HEK293T (cell line): ENCODE data around the gene SNX32.

ENCODE experiments used
- ARNT ChIP-seq: fragments of 450-650 bp; IDR thresholded peaks from 2 replicates; pipeline ENCODE4 v1.6.1; 2017; ENCODE audit warnings: mild to moderate bottlenecking
- BHLHE40 ChIP-seq: fragments of 450-650 bp; IDR thresholded peaks from 2 replicates; pipeline ENCODE4 v1.6.1; 2016; ENCODE audit warnings: mild to moderate bottlenecking, moderate library complexity, borderline replicate concordance
- CTBP1 ChIP-seq: fragments of 450-650 bp; IDR thresholded peaks from 2 replicates; pipeline ENCODE4 v1.6.1; 2016; ENCODE audit warnings: borderline replicate concordance
- ELF4 ChIP-seq: fragments of 450-650 bp; IDR thresholded peaks from 2 replicates; pipeline ENCODE4 v1.6.1; 2017; ENCODE audit warnings: antibody characterized with exemption
- FOXM1 ChIP-seq: fragments of 450-650 bp; IDR thresholded peaks from 2 replicates; pipeline ENCODE4 v1.6.1; 2017; ENCODE audit warnings: mild to moderate bottlenecking, borderline replicate concordance
- HDGF ChIP-seq: fragments of 450-650 bp; IDR thresholded peaks from 2 replicates; pipeline ENCODE4 v1.6.1; 2017; ENCODE audit warnings: antibody characterized with exemption, borderline replicate concordance
- L3MBTL2 ChIP-seq: fragments of 450-650 bp; conservative IDR thresholded peaks from 2 replicates; pipeline ENCODE4 v1.6.1; 2016; ENCODE audit warnings: mild to moderate bottlenecking
- LEF1 ChIP-seq: fragments of 450-650 bp; IDR thresholded peaks from 2 replicates; pipeline ENCODE4 v1.6.1; 2017; ENCODE audit warnings: mild to moderate bottlenecking, borderline replicate concordance
- NFRKB ChIP-seq: fragments of 450-650 bp; IDR thresholded peaks from 2 replicates; pipeline ENCODE4 v1.6.1; 2016; ENCODE audit warnings: mild to moderate bottlenecking, moderate library complexity
- SP1 ChIP-seq: fragments of 450-650 bp; IDR thresholded peaks from 2 replicates; pipeline ENCODE4 v1.6.1; 2017
- SUZ12 ChIP-seq: fragments of 450-650 bp; IDR thresholded peaks from 2 replicates; pipeline ENCODE4 v1.6.1; 2016; ENCODE audit warnings: mild to moderate bottlenecking
- TARDBP ChIP-seq: fragments of 450-650 bp; IDR thresholded peaks from 2 replicates; pipeline ENCODE4 v1.6.1; 2016
- ZNF384 ChIP-seq: fragments of 450-650 bp; IDR thresholded peaks from 2 replicates; pipeline ENCODE4 v1.6.1; 2016
- TF ChIP-seq, protein P1 (sequence below): fragments of 450-650 bp; IDR thresholded peaks from 2 replicates; pipeline ENCODE4 v1.6.1; 2016

DNA sequence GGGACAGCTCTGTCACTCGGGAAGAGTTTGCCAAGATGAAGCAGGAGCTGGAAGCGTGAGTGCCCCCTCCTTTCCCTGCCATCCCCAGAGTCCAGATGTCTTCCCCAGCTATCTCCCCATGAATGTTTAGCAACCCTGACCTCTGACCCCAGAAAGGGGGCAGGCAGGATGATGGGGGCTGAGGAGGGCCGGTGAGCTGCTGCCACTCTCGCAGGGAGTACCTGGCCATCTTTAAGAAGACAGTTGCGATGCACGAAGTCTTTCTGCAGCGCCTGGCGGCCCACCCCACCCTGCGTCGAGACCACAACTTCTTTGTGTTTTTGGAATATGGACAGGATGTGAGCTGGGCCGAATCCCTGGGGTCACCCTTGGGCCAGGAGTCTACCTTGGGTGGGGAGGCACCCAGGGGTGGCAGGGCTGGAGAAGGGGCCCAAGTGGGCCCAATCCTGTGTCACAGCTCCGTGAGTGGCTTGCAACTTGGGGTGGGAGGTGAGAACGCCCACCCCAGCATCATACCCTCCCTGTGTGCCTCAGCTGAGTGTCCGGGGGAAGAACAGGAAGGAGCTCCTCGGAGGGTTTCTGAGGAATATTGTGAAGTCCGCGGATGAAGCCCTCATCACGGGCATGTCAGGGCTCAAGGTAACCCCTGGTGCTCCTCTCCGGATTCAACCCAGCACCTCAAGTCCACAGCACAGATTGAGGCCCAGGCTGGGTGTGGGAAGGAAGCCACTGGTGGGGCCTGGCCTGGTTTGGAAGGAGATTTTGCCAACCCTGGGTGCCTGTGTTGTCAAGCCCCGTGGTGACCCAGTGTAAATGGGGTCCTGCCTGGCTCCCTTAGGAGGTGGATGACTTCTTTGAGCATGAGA, 16.7 kb downstream of the SNX32 start:
- no peak for TF ChIP-seq ARNT
- TF ChIP-seq, protein P1, sequence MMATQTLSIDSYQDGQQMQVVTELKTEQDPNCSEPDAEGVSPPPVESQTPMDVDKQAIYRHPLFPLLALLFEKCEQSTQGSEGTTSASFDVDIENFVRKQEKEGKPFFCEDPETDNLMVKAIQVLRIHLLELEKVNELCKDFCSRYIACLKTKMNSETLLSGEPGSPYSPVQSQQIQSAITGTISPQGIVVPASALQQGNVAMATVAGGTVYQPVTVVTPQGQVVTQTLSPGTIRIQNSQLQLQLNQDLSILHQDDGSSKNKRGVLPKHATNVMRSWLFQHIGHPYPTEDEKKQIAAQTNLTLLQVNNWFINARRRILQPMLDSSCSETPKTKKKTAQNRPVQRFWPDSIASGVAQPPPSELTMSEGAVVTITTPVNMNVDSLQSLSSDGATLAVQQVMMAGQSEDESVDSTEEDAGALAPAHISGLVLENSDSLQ, result no peak
- no peak for TF ChIP-seq BHLHE40
- TF ChIP-seq SP1, result no peak
- TF ChIP-seq CTBP1, result no peak
- TF ChIP-seq FOXM1, result no peak
- TF ChIP-seq TARDBP, result no peak
- no peak for TF ChIP-seq SUZ12
- TF ChIP-seq ELF4, result no peak
- no peak for TF ChIP-seq ZNF384
- TF ChIP-seq NFRKB, result no peak
- TF ChIP-seq L3MBTL2, result no peak
- no peak for TF ChIP-seq LEF1
- TF ChIP-seq HDGF, result no peak
